NCI-H2227 treated with DMSO at 0.1 percent for 48 hours (cell line): Measurements from ENCODE around the gene RELL1.

Experiments used
- DNase-seq: peaks from one replicate; lab custom pipeline; 2025; lab: John Stamatoyannopoulos, UW

RELL1 gene

GRCh38 chr4:37665333-37666320, 20.5 kb downstream of the RELL1 start:
- DNase-seq, result no peak

- no peak for DNase-seq
Measured at GRCh38 chr4:37664696-37665095, 21.5 kb downstream of the RELL1 start.

DNA sequence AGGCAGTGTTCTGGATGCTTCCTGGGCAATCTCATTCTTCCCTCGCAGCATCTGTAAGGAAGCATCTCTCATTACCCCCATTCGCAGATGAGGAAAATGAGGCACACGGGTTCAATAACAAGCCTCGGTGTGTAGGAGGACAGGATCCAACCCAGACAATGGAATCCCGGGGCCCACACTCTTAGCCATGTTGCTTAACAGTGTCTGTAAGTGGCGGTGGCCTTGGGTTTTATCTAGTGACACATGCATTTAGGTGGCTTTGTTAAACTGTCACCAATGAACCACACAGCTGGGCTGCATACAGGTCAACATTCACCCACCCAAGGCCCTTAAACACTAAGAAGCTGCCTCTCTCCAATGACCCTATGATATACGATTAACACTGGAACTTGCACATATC, 22.6 kb downstream of the RELL1 start:
- DNase-seq, result no peak

- DNase-seq, result no peak
Measured at GRCh38 chr4:37662861-37663390, 23.2 kb downstream of the RELL1 start.

GRCh38 chr4:37662251-37662650, 23.9 kb downstream of the RELL1 start:
- DNase-seq, result no peak

DNA sequence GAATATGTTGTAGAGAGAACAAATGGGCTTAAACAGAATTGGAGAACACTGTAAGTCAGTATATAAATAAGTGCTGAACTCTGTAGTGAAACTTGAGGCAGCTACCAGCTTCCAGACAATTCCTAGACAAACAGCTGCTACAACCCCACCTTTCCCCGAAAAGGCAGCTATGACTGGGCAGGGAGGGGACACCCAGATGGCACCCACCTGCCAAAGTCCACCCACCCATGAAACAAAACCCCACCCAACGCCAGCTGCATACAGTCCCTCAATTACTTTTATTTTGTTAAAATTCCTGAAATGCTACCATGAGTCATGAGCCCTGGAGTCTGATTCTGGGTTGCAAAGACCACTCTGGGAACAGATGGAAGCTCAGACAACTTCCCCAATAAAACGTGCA, 24.4 kb downstream of the RELL1 start:
- DNase-seq, result no peak

GRCh38 chr4:37659696-37660095, 26.5 kb downstream of the RELL1 start:
- DNase-seq, result no peak

DNA sequence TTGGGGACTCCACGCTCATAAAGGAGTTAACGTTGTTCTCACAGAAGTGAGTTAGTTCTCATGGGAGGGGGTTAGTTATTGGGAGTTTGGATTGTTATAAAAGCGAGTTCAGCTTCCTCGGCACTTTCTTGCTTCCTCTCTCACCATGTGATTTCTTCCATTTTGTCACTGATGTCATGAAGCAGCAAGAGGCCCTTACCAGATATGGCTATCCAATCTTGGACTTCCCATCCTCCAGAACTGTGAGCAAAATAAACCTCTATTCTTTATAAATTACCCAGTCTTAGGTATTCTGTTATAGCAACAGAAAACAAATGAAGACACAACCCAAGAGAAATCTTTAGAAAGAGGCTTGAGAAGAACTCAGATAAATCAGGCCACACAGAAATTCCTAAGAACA, 29.5 kb downstream of the RELL1 start:
- no peak for DNase-seq

GRCh38 chr4:37653601-37654000, 32.6 kb downstream of the RELL1 start:
- no peak for DNase-seq

GRCh38 chr4:37652747-37653527, 33.2 kb downstream of the RELL1 start:
- DNase-seq, result no peak

DNA sequence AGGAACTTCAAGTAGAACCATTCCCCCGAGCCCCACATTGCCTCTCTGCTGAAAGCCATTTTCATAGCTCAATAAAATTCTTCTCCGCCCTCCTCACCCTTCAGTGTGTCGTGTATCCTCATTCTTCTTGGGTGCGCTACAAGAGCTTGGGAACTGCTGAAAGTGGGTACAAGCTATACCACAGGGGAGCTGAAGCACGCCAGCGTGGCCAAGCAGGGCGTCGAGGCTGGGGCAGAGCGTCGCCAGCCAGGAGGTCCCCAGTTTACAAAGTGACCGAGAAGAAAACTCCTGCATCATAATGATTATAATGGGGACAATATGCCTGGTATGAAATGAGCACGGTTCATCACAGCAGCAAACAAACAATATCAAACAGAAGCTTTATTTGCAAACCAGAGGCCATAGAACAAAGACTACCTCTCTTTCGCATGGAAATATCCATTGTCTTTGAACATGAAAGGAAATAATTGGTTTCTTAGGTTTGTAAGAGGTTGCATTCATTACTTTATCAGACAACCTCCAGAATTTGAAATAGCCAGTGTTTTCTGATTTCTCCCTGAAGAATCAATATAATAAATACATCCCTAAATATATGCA, 34.3 kb downstream of the RELL1 start:
- DNase-seq, result no peak

DNA sequence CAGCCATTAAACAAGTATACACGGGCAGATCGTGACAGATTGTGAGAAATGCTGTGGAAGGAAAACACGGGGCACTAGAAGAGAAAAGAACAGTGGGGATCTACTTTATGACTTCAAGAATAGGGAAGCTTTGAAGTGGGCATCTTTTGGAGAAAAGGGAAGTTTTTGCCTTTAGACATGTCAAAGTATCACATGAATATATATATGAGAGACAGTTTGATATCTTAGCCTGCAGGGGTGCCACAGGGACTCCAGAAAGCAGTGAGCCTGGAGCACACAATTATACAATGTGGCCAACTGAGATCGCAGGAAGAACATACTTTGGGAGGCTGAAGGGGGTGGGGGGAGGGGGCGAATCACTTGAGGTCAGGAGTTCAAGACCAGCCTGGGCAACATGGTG, 35.7 kb downstream of the RELL1 start:
- DNase-seq, result no peak

GRCh38 chr4:37649268-37649667, 36.9 kb downstream of the RELL1 start:
- no peak for DNase-seq

DNA sequence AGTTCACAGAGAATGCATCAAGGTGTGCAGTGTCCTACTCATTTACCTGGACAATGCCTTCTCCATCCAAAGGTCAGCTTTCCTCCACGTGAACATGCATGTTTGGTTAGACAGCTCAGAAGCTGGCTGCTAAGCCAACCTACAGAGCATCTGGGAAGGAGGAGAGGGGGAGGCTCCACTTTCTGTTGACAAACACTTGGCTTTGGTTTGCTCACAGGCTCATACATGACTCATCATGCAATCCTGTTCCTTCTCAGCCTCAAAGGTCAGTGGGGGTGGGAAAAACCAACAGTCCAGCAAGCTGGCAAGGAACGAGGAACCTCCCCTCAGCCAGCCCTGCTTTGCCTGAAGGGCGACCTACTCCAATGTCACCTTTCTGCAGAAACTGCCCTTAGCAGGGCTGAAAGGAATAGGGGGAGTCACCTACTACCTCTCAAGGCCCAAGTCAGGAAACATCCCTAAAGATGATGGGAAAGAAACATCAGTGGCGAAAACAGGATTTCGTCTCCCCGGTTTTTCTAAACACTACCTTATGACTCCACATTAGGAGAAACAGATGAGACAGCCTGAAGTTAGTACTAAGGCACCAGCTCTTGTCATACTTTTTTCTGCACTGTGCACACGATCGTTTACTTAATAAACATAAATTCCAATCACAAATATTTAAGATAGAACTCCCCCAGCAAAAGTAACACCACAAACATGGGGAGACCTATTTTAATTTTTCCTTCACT, 37.9 kb downstream of the RELL1 start:
- peak; percentile 32 for DNase-seq

DNA sequence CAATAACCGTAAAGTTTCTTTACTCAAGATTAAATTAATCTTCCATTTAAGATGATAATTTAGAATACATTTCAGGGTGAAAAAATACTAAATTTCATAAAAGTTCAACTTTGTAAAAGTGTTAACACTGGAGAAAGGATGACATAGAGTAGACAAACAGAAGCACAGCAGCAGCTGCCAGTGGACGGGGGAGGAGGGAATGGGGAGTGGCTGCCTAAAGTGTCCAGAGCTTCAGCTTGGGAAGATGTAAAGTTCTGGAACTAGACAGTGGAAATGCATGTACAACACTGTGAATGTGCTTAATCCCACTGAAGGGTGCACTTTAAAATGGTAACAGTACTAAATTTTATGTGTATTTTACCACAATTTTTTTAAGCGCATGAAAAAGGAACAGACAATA, 39.9 kb downstream of the RELL1 start:
- no peak for DNase-seq

GRCh38 chr4:37645736-37646135, 40.4 kb downstream of the RELL1 start:
- no peak for DNase-seq

DNA sequence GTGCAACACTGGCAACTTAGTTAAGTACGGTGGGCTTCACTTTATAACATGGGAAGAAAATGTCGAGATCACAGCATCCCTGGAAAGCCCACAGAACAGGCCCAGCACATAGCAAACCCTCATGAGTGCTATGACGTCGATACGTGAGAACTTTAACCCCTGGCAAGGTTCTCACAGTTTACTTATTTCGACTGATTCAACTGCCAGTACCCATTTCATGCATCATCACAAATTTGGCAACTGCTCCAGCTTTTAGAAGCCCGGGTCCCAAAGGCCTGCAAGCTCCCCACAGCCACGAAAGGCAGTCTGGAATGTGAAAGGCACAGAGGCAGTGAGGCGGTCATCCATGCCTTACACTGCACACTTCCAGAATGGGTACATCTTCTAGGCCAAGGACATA, 41.2 kb downstream of the RELL1 start:
- no peak for DNase-seq

DNA sequence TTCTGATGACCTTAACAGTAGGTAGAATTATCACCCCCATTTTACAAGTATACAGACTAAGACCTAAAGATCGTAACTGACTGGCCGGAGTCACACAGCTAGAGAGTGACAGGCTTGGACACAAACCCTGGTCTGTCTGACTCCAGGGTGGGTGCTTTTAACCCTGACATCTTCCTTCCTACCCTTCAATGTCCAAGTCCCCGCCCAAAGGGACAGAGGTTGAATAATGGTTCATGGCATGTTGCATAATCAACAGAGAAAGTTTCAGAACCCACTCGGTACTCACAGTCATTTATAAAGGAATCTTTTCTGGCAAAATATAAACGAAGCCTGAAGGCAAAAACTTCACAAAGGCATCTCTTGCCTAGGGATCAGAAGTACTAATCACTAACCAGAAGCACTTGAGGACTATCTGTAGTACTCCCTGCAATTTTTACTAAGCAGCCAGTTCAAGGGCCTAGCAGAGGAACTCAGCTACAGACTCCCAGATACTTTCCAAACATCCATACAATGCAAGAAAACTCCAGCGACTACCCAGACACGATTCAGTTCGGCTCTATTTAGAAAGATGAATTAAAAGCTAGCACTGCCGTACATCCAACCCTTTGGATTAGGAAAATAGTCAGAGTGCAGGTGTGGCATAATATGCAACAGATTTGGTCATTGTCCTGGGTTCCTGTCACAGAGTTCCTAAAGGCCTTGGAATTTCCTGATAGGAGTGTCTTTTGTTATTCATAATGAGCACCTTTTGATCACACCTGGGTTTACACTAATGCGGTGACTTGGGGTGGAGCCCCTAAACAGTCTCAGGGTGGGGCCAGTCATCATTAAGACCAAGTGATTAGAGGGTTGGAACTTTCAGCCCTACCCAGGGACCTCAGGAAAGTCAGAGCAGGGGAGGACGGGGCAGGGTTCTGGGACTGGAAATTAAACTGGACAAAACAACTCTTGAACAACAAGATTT, 44.0 kb downstream of the RELL1 start:
- DNase-seq, result no peak

GRCh38 chr4:37641352-37641751, 44.8 kb downstream of the RELL1 start:
- DNase-seq, result no peak

DNA sequence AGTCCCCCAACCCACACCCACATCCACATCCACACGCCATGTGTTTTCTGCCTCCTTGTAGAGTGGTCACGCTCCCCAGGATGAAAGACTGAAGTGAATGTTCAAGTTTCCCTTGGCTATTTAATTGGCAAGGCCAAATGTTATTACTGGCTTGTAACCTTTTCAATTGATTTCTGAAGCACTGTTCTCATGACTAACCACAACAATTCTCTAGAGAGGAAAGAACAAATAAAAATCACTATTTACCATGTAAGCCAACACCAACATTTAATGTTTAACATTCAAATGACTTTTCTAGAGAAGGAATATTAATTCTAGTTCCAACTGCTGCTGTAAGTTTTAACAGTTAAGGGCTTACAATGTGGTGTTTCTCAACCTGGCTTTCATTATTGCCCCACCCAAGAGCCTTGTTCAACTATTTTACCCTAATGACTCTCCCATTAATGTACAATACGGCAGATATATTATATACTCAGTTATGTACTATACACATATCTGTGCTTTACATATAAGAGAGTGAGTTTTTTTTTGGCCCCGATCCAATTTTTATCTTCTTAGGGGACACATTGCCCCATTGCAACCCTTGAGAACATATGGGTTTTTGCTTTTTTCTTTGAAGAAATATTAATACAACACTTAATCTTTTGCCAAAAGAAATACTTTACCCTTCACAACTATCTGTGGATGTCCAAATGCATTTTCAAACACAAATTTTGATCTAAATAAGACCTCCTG, 46.5 kb downstream of the RELL1 start:
- no peak for DNase-seq
